ENCODE measurements around the gene VMP1. TPM values are rescaled to one million over a fixed set of nuclear protein-coding genes. Genes with fewer than 3 reads are reported as not detected.

VMP1 gene
- total and polyA plus RNA-seq, 2 of the 13 experiments (the other 11 are each of a cell fraction or from before 2014, with no cell fraction given), result 186 to 271 TPM

- Histone ChIP-seq H3K9ac (ENCODE audit: insufficient read depth, low read depth, low read length) (peak overlapping the region; percentile 32; the same call in 1 of the 2 replicates), H3K36me3 (replicated peaks in 1 of 2; ENCODE audit: control insufficient read depth in 1 of 2, insufficient read depth in 2 of 2, low read length in 2 of 2) (no peaks in the 10 kb centered on the region), H3K4me3 (replicated peaks in 1 of 3; ENCODE audit: insufficient read depth in 1 of 3, low read depth in 2 of 3, low read length in 3 of 3) (no peak overlapping the region; a peak in 1 of 6 replicates), H3K79me2 (ENCODE audit: insufficient read depth, low read length) (no peaks in the 10 kb centered on the region), H3K27ac (ENCODE audit: extremely low read length, insufficient read depth, low read length) (peak overlapping the region; percentile 48), H3K4me1 (ENCODE audit: insufficient read depth, low read length) (peaks cover 95% of the 10 kb centered on the region), H3K9me3 (ENCODE audit: low read length) (no peaks in the 10 kb centered on the region), H4K20me1 (ENCODE audit: insufficient read depth, low read length) (peaks cover under 1% of the 10 kb centered on the region; the same call in 1 of the 2 replicates), H2AFZ (ENCODE audit: low read length) (no peak overlapping the region), H3K4me2 (ENCODE audit: low read depth, low read length) (peak overlapping the region; percentile 38), H3K27me3 (ENCODE audit: control insufficient read depth in 1 of 2, insufficient read depth in 2 of 2, low read length in 2 of 2) (no peaks in the 10 kb centered on the region)
- ChIA-PET POLR2A (interaction anchor here (1.0 to 20.0 kb wide), 7 partner anchors 9 to 141 kb away, joined by 4 to 501 read pairs (median 12); partner anchors contain the start of genes PTRH2 and VMP1), CTCF (ENCODE audit: low intra/inter-chr PET ratio, low total read pairs) (no interaction called here)
- ATAC-seq, result no peak
- 78% methylated on average over 6 of the region's 6 CpGs for WGBS (ENCODE audit: low lambda C conversion rate)
- no peak for DNase-seq (ENCODE audit: low spot score)
- TF ChIP-seq NKX3-1 (CRISPR knock-in tag; IDR thresholded peaks at IDR 0.05), result 0 out of 2 replicates have a peak, but pooled peaks have one; percentile 22
- peak; percentile 42; the same call in 1 of the 2 replicates for TF ChIP-seq ZNF687 (CRISPR knock-in tag; IDR thresholded peaks at IDR 0.05)
- TF ChIP-seq THAP11 (CRISPR knock-in tag; IDR thresholded peaks at IDR 0.05), result no peak
- TF ChIP-seq ZNF556 (CRISPR knock-in tag; IDR thresholded peaks at IDR 0.05; ENCODE audit: borderline replicate concordance), result 0 out of 2 replicates have a peak, but pooled peaks have one; percentile 13
- TF ChIP-seq MBNL3 (CRISPR knock-in tag; conservative IDR thresholded peaks at IDR 0.05), result 0 out of 2 replicates have a peak, but pooled peaks have one; percentile 49
- TF ChIP-seq MLXIP (CRISPR knock-in tag; IDR thresholded peaks at IDR 0.05; ENCODE audit: borderline replicate concordance), result no peak
- 0 out of 2 replicates have a peak, but pooled peaks have one; percentile 18 for TF ChIP-seq MXD4 (CRISPR knock-in tag; IDR thresholded peaks at IDR 0.05)
- no TSS peak for BruUV-seq (replicated peaks)
- intact Hi-C loops (cut with micrococcal nuclease; ENCODE audit: unreplicated experiment) (loop anchor here (5.0 kb wide), 1 partner anchor 44 kb away; the partner anchor contains the start of genes RPS6KB1 and TUBD1), in situ Hi-C loops (cut with HindIII; ENCODE audit: extremely low pct_ligation_motif_present, low pct_unique_long_range_greater_than_20kb) (no loop called here)
- no peak for FAIRE-seq
These were observed 140.9 kb downstream of the VMP1 start for GRCh38 chr17:59848385-59848668.
